HG02970 (cell line): ENCODE measurements around the gene RCBTB2.
A peak's percentile ranks its signal among the peaks of the same experiment; 100 is the strongest.

Experiments used
- ATAC-seq: cut with Tn5 transposase; IDR thresholded peaks from one replicate; pipeline ENCODE4 v1.9.1; 2021; ENCODE audit warnings: mild to moderate bottlenecking, moderate library complexity, moderate number of reproducible peaks; ENCODE audit not compliant: unreplicated experiment, low FRiP score

Gene RCBTB2

GRCh38 chr13:48532256-48532505 is 699 bp downstream of the RCBTB2 start:
- peak; percentile 12 for ATAC-seq

GRCh38 chr13:48531416-48532255 is 1.2 kb downstream of the RCBTB2 start:
- ATAC-seq = no peak

- ATAC-seq = no peak
Measured at GRCh38 chr13:48530833-48531232, 2.0 kb downstream of the RCBTB2 start.

GRCh38 chr13:48528720-48529119 is 4.2 kb downstream of the RCBTB2 start:
- no peak for ATAC-seq

- no peak for ATAC-seq
Measured at GRCh38 chr13:48527955-48528354, 4.9 kb downstream of the RCBTB2 start.

- no peak for ATAC-seq
Measured at GRCh38 chr13:48526286-48526685, 6.6 kb downstream of the RCBTB2 start.

- no peak for ATAC-seq
Measured at GRCh38 chr13:48518083-48518482, 14.8 kb downstream of the RCBTB2 start.

GRCh38 chr13:48515732-48516131 is 17.1 kb downstream of the RCBTB2 start:
- no peak for ATAC-seq

GRCh38 chr13:48514793-48515192 is 18.1 kb downstream of the RCBTB2 start:
- no peak for ATAC-seq

- ATAC-seq = no peak
Measured at GRCh38 chr13:48511621-48512230, 21.2 kb downstream of the RCBTB2 start.

GRCh38 chr13:48510698-48511097 is 22.2 kb downstream of the RCBTB2 start:
- no peak for ATAC-seq

GRCh38 chr13:48508011-48508410 is 24.9 kb downstream of the RCBTB2 start:
- no peak for ATAC-seq

- no peak for ATAC-seq
Measured at GRCh38 chr13:48507021-48507420, 25.9 kb downstream of the RCBTB2 start.

GRCh38 chr13:48506092-48506701 is 26.7 kb downstream of the RCBTB2 start:
- peak; percentile 15 for ATAC-seq

- ATAC-seq = peak; percentile 61
Measured at GRCh38 chr13:48505597-48506091, 27.2 kb downstream of the RCBTB2 start.

GRCh38 chr13:48505012-48505411 is 27.9 kb downstream of the RCBTB2 start:
- no peak for ATAC-seq

- no peak for ATAC-seq
Measured at GRCh38 chr13:48504606-48505005, 28.3 kb downstream of the RCBTB2 start.

- no peak for ATAC-seq
Measured at GRCh38 chr13:48502601-48503319, 30.1 kb downstream of the RCBTB2 start.

- no peak for ATAC-seq
Measured at GRCh38 chr13:48501705-48502104, 31.2 kb downstream of the RCBTB2 start.

- no peak for ATAC-seq
Measured at GRCh38 chr13:48500652-48501197, 32.2 kb downstream of the RCBTB2 start.

GRCh38 chr13:48497669-48498068 is 35.2 kb downstream of the RCBTB2 start:
- ATAC-seq = no peak
